Right atrium auricular region (tissue), 2 donors: ENCODE results near the gene MROH2A. TPM values are rescaled to one million over a fixed set of nuclear protein-coding genes. Genes with fewer than 3 reads are reported as not detected.

Experiments used
- DNase-seq: peaks from one replicate; pipeline ENCODE4 v3.0.0-alpha.2; 2019; ENCODE audit warnings: low spot score
- H3K27ac ChIP-seq, 2 donors: fragments of 200-600 bp; sonication (generic); 1 replicate in 1 of 2; 2 replicates in 1 of 2; pipeline ENCODE4 v1.5.1; 2016 to 2019
- H3K27me3 ChIP-seq, 2 donors: fragments of 200-600 bp; sonication (generic); one replicate each; pipeline versions ENCODE4 v1.5.1 to v1.6.0; 2017 to 2019
- H3K36me3 ChIP-seq: fragments of 200-600 bp; sonication (generic); one replicate; pipeline ENCODE4 v1.5.1; 2016
- H3K4me1 ChIP-seq, 2 donors: fragments of 200-600 bp; sonication (generic); one replicate each; pipeline versions ENCODE4 v1.5.1 to v1.6.0; 2017 to 2019
- H3K4me3 ChIP-seq, 2 donors: fragments of 200-600 bp; sonication (generic); 1 replicate in 1 of 2; 2 replicates in 1 of 2; pipeline ENCODE4 v1.5.1; 2017 to 2019; ENCODE audit warnings: mild to moderate bottlenecking in 1 of 2, moderate library complexity in 1 of 2
- H3K9me3 ChIP-seq, 2 donors: fragments of 200-600 bp; sonication (generic); one replicate each; pipeline ENCODE4 v1.5.1; 2019
- total RNA-seq, 2 donors: library from RNA; depleted of rRNA; stranded (reverse); fragments of >200 nt; gene quantifications; one replicate each; pipeline ENCODE4 v1.1.0, GENCODE V29; 2016
- TF ChIP-seq, protein P1 (sequence below), 2 donors: fragments of 200-600 bp; sonication (generic); IDR thresholded peaks; one replicate each; pipeline ENCODE4 v1.5.1; 2019; ENCODE audit warnings: antibody characterized with exemption in 2 of 2

MROH2A gene
- total RNA-seq, 2 donors from 2014 or later: not detected

- H3K36me3 ChIP-seq: no peaks in the 10 kb centered on the region
Observed at GRCh38 chr2:233836359-233836758, 58.2 kb downstream of the MROH2A start.

GRCh38 chr2:233837694-233838229 lies 59.6 kb downstream of the MROH2A start:
- Histone ChIP-seq H3K9me3 (no peaks in the 10 kb centered on the region), H3K27me3 (no peaks in the 10 kb centered on the region), H3K4me1 (no peaks in the 10 kb centered on the region), H3K4me3 (no peak overlapping the region), H3K36me3 (no peaks in the 10 kb centered on the region), H3K27ac (no peak overlapping the region)
- no peak for DNase-seq
- TF ChIP-seq, protein P1, sequence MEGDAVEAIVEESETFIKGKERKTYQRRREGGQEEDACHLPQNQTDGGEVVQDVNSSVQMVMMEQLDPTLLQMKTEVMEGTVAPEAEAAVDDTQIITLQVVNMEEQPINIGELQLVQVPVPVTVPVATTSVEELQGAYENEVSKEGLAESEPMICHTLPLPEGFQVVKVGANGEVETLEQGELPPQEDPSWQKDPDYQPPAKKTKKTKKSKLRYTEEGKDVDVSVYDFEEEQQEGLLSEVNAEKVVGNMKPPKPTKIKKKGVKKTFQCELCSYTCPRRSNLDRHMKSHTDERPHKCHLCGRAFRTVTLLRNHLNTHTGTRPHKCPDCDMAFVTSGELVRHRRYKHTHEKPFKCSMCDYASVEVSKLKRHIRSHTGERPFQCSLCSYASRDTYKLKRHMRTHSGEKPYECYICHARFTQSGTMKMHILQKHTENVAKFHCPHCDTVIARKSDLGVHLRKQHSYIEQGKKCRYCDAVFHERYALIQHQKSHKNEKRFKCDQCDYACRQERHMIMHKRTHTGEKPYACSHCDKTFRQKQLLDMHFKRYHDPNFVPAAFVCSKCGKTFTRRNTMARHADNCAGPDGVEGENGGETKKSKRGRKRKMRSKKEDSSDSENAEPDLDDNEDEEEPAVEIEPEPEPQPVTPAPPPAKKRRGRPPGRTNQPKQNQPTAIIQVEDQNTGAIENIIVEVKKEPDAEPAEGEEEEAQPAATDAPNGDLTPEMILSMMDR (IDR thresholded peaks at IDR 0.05): no peak

More at GRCh38 chr2:233836359-233836758, 58.2 kb downstream of the MROH2A start:
- H3K9me3 ChIP-seq: no peaks in the 10 kb centered on the region
- TF ChIP-seq, protein P1 (IDR thresholded peaks at IDR 0.05): no peak
- DNase-seq: no peak
- no peaks in the 10 kb centered on the region for H3K27me3 ChIP-seq
- H3K4me1 ChIP-seq: no peaks in the 10 kb centered on the region
- H3K4me3 ChIP-seq: no peak overlapping the region
- no peak overlapping the region for H3K27ac ChIP-seq

- Histone ChIP-seq H3K27ac (no peak overlapping the region), H3K9me3 (no peaks in the 10 kb centered on the region), H3K36me3 (no peaks in the 10 kb centered on the region), H3K4me3 (no peak overlapping the region), H3K27me3 (no peaks in the 10 kb centered on the region), H3K4me1 (no peaks in the 10 kb centered on the region)
- TF ChIP-seq, protein P1 (IDR thresholded peaks at IDR 0.05): no peak
- DNase-seq: no peak
Observed at GRCh38 chr2:233838251-233838650, 60.1 kb downstream of the MROH2A start.

DNA sequence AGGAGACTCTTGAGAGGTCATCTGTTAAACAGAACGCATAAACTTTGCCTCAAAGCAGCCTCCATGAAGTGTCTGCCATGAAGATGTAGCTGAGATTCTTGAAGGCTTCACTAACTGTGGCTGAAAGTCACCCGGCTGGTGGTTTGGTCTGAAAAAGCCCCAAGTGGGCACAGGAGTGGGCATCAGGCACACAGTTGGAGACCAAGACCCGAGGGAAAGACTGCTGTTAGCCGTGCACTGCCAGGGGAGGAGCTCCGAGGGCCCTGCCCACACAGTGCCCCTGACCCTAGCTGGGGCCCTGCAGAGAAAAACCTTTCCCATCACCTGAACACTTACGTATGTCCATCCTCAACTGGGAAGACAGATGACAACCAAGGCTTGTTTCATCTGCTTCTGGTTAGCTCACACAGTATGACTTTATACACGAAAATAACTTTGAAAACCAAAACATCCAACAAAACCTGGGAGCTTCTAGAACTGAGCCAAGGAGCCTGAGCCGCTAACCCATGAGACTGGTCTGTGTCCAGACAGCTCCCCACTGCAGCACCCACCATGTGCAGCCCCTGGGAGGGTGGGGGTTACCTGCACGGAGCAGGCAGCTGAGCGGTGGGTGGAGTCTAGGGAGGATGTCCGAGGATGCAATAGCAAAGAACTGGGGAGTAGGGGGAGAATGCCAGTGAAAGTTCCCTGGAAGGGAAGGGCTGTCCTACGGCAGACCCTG lies 60.8 kb downstream of the MROH2A start:
- DNase-seq: peak; percentile 30
- H3K27ac ChIP-seq: no peak overlapping the region
- no peak overlapping the region for H3K4me3 ChIP-seq
- no peaks in the 10 kb centered on the region for H3K27me3 ChIP-seq
- H3K9me3 ChIP-seq: no peaks in the 10 kb centered on the region
- TF ChIP-seq, protein P1 (IDR thresholded peaks at IDR 0.05): no peak
- no peaks in the 10 kb centered on the region for H3K4me1 ChIP-seq
- no peaks in the 10 kb centered on the region for H3K36me3 ChIP-seq

GRCh38 chr2:233839447-233839820 lies 61.3 kb downstream of the MROH2A start:
- no peaks in the 10 kb centered on the region for H3K9me3 ChIP-seq
- TF ChIP-seq, protein P1 (IDR thresholded peaks at IDR 0.05): no peak
- H3K4me1 ChIP-seq: no peaks in the 10 kb centered on the region
- DNase-seq: no peak
- no peak overlapping the region for H3K27ac ChIP-seq
- H3K36me3 ChIP-seq: no peaks in the 10 kb centered on the region
- H3K4me3 ChIP-seq: no peak overlapping the region
- no peaks in the 10 kb centered on the region for H3K27me3 ChIP-seq
